OCI-LY3 (cell line): Measurements from ENCODE around the gene SLC5A10.

ENCODE experiments used
- H2AFZ ChIP-seq: fragments of 200-600, 300-600 bp; shearing (Covaris generic); 2 replicates; pipeline ENCODE4 v1.6.0; 2014; ENCODE audit warnings: antibody characterized with exemption, low read depth, low read length
- H3K27ac ChIP-seq: fragments of 200-600, 300-600 bp; sonication (generic); 2 replicates; pipeline ENCODE4 v1.5.1; 2014; ENCODE audit warnings: mild to moderate bottlenecking, low read length, moderate library complexity, mixed read lengths
- H3K27me3 ChIP-seq: fragments of 200-600, 300-600 bp; sonication (generic); 2 replicates; pipeline ENCODE4 v1.6.1; 2014; ENCODE audit warnings: low read depth, low read length, mixed read lengths
- H3K36me3 ChIP-seq: fragments of 200-600, 300-600 bp; sonication (generic); replicated peaks from 2 replicates; pipeline ENCODE3; 2014; ENCODE audit warnings: low read depth, low read length, mixed read lengths
- H3K4me1 ChIP-seq: fragments of 300-600, 200-600 bp; sonication (generic); 2 replicates; pipeline ENCODE4 v1.6.1; 2014; ENCODE audit warnings: low read length, mixed read lengths
- H3K4me2 ChIP-seq: fragments of 200-600, 300-600 bp; sonication (generic); 2 replicates; pipeline ENCODE4 v1.6.1; 2014; ENCODE audit warnings: low read length, mixed read lengths
- H3K4me3 ChIP-seq: fragments of 300-600, 200-600 bp; sonication (generic); 2 replicates; pipeline ENCODE4 v1.5.1; 2014; ENCODE audit warnings: antibody characterized with exemption, mild to moderate bottlenecking, low read length, moderate library complexity
- H3K79me2 ChIP-seq: fragments of 300-600, 200-600 bp; shearing (Covaris generic); 2 replicates; pipeline ENCODE4 v1.6.1; 2014; ENCODE audit warnings: mild to moderate bottlenecking, low read length, mixed read lengths
- H3K9ac ChIP-seq: fragments of 300-600, 200-600 bp; shearing (Covaris generic); 2 replicates; pipeline ENCODE4 v1.6.0; 2014; ENCODE audit warnings: mild to moderate bottlenecking, low read length, moderate library complexity
- H3K9me3 ChIP-seq: fragments of 200-600, 300-600 bp; shearing (Covaris generic); 2 replicates; pipeline ENCODE4 v1.6.1; 2014; ENCODE audit warnings: low read length, mixed read lengths; ENCODE audit not compliant: insufficient read depth
- H4K20me1 ChIP-seq: fragments of 200-600, 300-600 bp; sonication (generic); 2 replicates; pipeline ENCODE4 v1.6.1; 2016; ENCODE audit warnings: low read length, mixed read lengths; ENCODE audit not compliant: insufficient read depth
- EZH2phosphoT487 ChIP-seq: fragments of 200-600 bp; shearing (Covaris generic); IDR thresholded peaks from 2 replicates; pipeline ENCODE4 v1.6.1; 2018; ENCODE audit warnings: antibody characterized with exemption, mixed run types, low read depth
- TF ChIP-seq, protein P1 (sequence below): fragments of 200-600, 300-600 bp; sonication (generic); IDR thresholded peaks from 2 replicates; pipeline ENCODE4 v1.5.1; 2014; ENCODE audit warnings: antibody characterized with exemption, low read length, low read depth

Gene SLC5A10

DNA sequence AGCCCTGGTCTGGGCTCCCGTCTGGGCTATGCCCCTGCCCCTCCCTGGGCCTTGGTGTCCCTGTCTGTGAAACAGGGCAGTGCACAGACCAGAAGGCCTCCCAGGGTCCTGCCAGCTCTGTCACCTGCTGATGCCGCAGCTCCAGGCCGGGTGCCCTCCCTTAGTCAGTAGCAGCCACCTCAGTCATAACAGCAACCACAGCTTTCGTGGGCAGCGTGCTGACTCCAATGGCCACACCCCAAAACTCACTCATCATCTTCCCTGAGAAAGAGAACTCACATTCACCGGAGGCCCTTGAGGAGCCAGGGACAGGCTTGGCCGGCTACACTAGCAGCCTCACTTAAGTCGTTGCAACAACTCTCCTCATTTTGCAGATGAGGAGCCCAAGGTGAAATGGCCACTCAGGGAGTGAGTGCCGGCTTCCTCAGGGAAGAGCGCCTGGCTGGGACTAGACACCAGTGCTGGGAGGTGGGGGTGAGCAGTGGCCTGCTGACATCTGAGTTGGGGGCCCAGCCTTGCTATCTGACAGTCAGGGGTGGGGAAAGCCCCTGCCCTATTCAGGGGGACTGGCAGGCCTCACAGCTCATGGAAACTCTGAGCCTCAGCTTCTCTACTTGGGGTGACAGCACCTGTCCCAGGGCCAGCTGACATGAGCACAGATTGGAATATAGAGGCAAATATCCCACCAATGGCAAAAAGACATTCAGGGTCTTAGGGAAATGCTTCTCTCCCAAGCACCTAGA lies 22.6 kb downstream of the SLC5A10 start:
- no peak overlapping the region for H2AFZ ChIP-seq
- TF ChIP-seq, protein P1, sequence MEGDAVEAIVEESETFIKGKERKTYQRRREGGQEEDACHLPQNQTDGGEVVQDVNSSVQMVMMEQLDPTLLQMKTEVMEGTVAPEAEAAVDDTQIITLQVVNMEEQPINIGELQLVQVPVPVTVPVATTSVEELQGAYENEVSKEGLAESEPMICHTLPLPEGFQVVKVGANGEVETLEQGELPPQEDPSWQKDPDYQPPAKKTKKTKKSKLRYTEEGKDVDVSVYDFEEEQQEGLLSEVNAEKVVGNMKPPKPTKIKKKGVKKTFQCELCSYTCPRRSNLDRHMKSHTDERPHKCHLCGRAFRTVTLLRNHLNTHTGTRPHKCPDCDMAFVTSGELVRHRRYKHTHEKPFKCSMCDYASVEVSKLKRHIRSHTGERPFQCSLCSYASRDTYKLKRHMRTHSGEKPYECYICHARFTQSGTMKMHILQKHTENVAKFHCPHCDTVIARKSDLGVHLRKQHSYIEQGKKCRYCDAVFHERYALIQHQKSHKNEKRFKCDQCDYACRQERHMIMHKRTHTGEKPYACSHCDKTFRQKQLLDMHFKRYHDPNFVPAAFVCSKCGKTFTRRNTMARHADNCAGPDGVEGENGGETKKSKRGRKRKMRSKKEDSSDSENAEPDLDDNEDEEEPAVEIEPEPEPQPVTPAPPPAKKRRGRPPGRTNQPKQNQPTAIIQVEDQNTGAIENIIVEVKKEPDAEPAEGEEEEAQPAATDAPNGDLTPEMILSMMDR, result no peak
- no peak for TF ChIP-seq EZH2phosphoT487
- H3K4me3 ChIP-seq, result no peak overlapping the region
- no peak overlapping the region for H3K9ac ChIP-seq
- H3K36me3 ChIP-seq, result no peaks in the 10 kb centered on the region
- no peak overlapping the region for H3K4me2 ChIP-seq
- H3K79me2 ChIP-seq, result no peaks in the 10 kb centered on the region
- H4K20me1 ChIP-seq, result no peaks in the 10 kb centered on the region
- H3K27ac ChIP-seq, result no peak overlapping the region
- H3K4me1 ChIP-seq, result no peaks in the 10 kb centered on the region
- H3K27me3 ChIP-seq, result no peaks in the 10 kb centered on the region
- H3K9me3 ChIP-seq, result no peaks in the 10 kb centered on the region

DNA sequence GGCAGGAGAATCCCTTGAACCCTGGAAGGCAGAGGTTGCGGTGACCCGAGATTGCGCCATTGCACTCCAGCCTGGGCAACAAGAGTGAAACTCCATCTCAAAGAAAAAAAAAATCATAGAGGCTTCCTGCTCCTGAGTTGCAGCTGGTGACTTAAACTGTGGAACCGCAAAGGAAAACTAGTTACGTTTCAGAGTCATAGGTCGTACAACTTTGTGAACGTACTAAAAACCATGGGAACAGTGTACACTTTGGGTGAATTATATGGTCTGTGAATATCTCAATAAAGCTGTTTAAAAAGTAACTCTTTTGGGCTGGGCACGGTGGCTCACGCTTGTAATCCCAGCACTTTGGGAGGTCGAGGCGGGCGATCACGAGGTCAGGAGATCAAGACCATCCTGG lies 23.6 kb downstream of the SLC5A10 start:
- Histone ChIP-seq H3K27ac (no peak overlapping the region), H2AFZ (no peak overlapping the region), H3K4me3 (no peak overlapping the region), H3K79me2 (no peaks in the 10 kb centered on the region), H3K4me1 (no peaks in the 10 kb centered on the region), H4K20me1 (no peaks in the 10 kb centered on the region), H3K4me2 (no peak overlapping the region), H3K27me3 (no peaks in the 10 kb centered on the region), H3K9ac (no peak overlapping the region), H3K9me3 (no peaks in the 10 kb centered on the region), H3K36me3 (no peaks in the 10 kb centered on the region)
- TF ChIP-seq EZH2phosphoT487, result no peak
- TF ChIP-seq, protein P1, result no peak

- no peak overlapping the region for H3K9ac ChIP-seq
- no peak overlapping the region for H3K4me3 ChIP-seq
- no peaks in the 10 kb centered on the region for H4K20me1 ChIP-seq
- no peak overlapping the region for H3K4me2 ChIP-seq
- H3K27ac ChIP-seq, result no peak overlapping the region
- H2AFZ ChIP-seq, result no peak overlapping the region
- H3K9me3 ChIP-seq, result no peaks in the 10 kb centered on the region
- no peaks in the 10 kb centered on the region for H3K27me3 ChIP-seq
- H3K79me2 ChIP-seq, result no peaks in the 10 kb centered on the region
- TF ChIP-seq, protein P1, result no peak
- TF ChIP-seq EZH2phosphoT487, result no peak
- no peaks in the 10 kb centered on the region for H3K36me3 ChIP-seq
- no peaks in the 10 kb centered on the region for H3K4me1 ChIP-seq
Observed at GRCh38 chr17:18976201-18976600, 24.2 kb downstream of the SLC5A10 start.

DNA sequence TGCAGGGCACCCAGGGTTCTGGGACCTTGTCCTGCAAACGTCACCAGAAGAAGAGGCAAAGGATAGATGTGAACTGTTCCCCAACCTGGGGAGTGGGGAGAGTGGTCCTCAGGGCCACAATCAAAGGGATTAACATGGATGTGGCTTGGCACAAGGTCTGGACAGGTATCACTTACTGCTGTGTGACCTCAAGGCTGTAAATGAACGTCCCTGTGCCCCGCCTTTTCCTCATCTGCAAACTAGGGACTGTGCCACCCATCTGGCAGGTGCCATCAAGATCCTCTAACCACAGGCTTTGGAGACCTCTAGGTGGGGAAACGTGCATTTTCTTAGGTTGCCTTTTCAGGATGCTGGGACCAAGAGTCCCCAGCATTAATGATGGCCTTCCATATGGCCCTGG lies 25.1 kb downstream of the SLC5A10 start:
- Histone ChIP-seq H2AFZ (no peak overlapping the region), H3K9me3 (no peaks in the 10 kb centered on the region), H3K27ac (no peak overlapping the region), H3K36me3 (no peaks in the 10 kb centered on the region), H3K4me2 (no peak overlapping the region), H3K27me3 (no peaks in the 10 kb centered on the region), H3K4me3 (no peak overlapping the region), H3K9ac (no peak overlapping the region), H3K79me2 (no peaks in the 10 kb centered on the region), H3K4me1 (no peaks in the 10 kb centered on the region), H4K20me1 (no peaks in the 10 kb centered on the region)
- TF ChIP-seq EZH2phosphoT487, result no peak
- TF ChIP-seq, protein P1, result no peak
